HCT116 (cell line): ENCODE results near the gene MYBPC1. TPM values are rescaled to one million over a fixed set of nuclear protein-coding genes. Genes with fewer than 3 reads are reported as not detected.

Experiments
- ATAC-seq: fragments of 200-7000 bp; cut with Tn5 transposase; 2 replicates; pipeline ENCODE4 v1.9.1; 2020; ENCODE audit warnings: mild to moderate bottlenecking, moderate library complexity
- BruUV-seq: library from RNA; stranded (reverse); fragments of 400-500 nt; replicated peaks from 2 replicates; lab custom pipeline; 2021; lab: Mats Ljungman, UMichigan
- CTCF ChIA-PET: fragments of 300-600 bp; sonication (Branson Sonifier 250); formaldehyde crosslinking; loops from one replicate; lab custom pipeline; 2021; ENCODE audit warnings: antibody characterized with exemption; lab: Charles Lee
- POLR2A ChIA-PET: fragments of 300-600, 350-600 bp; sonication (Branson Sonifier 250); formaldehyde crosslinking; loops from one replicate; lab custom pipeline; 2021; ENCODE audit warnings: antibody characterized with exemption; lab: Charles Lee
- RAD21 ChIA-PET, 2 experiments: fragments of 300-600 bp; sonication (Branson Sonifier 250); formaldehyde crosslinking; loops; one replicate each; lab custom pipeline; 2023; ENCODE audit warnings: low total read pairs in 2 of 2; ENCODE audit not compliant: uncharacterized antibody in 2 of 2, unreplicated experiment in 2 of 2, low non-redundant PET in 1 of 2; lab: Charles Lee
- DNase-seq: peaks from one replicate; pipeline ENCODE4 v3.0.0-alpha.2; 2010; ENCODE audit warnings: low read depth, low spot score
- H2AFZ ChIP-seq: fragments of 200-600 bp; shearing (Covaris generic), sonication (generic); 2 replicates; pipeline ENCODE4 v1.6.1; 2017; ENCODE audit warnings: low read depth, mixed run types, mixed read lengths, antibody characterized with exemption, low read length; ENCODE audit not compliant: poor library complexity, severe bottlenecking
- H3K27ac ChIP-seq: 2 replicates; pipeline ENCODE4 v1.5.1; 2012; ENCODE audit warnings: low read depth, low read length
- H3K27me3 ChIP-seq: fragments of 200-600 bp; sonication (generic); 2 replicates; pipeline ENCODE4 v1.6.1; 2016; ENCODE audit warnings: mixed run types, low read length, mixed read lengths; ENCODE audit not compliant: insufficient read depth
- H3K36me3 ChIP-seq, 2 experiments: fragments of 200-500 bp in 1 of 2; fragments of 200-600 bp in 1 of 2; sonication (Bioruptor generic) in 1 of 2; sonication (generic) in 1 of 2; 2 replicates each; pipeline versions ENCODE4 v1.5.1 to v1.6.1; 2014 to 2016; ENCODE audit warnings: low read length in 2 of 2, inconsistent platforms in 1 of 2, mixed read lengths in 1 of 2, mixed run types in 1 of 2; ENCODE audit not compliant: insufficient read depth in 2 of 2, control insufficient read depth in 1 of 2
- H3K4me1 ChIP-seq, 2 experiments: fragments of 200-600 bp in 1 of 2; sonication (generic) in 1 of 2; 2 replicates each; pipeline versions ENCODE4 v1.5.1 to v1.6.1; 2012 to 2017; ENCODE audit warnings: low read length in 2 of 2, inconsistent platforms in 1 of 2, mild to moderate bottlenecking in 1 of 2, mixed read lengths in 1 of 2, mixed run types in 1 of 2, moderate library complexity in 1 of 2; ENCODE audit not compliant: insufficient read depth in 2 of 2, control insufficient read depth in 1 of 2
- H3K4me2 ChIP-seq: fragments of 200-600 bp; sonication (generic); 2 replicates; pipeline ENCODE4 v1.6.1; 2017; ENCODE audit warnings: mixed run types, low read length, mixed read lengths
- H3K4me3 ChIP-seq, 2 experiments: fragments of 200-600 bp in 1 of 2; sonication (generic) in 1 of 2; replicated peaks in 1 of 2; 2 replicates each; pipeline ENCODE4 v1.5.1; 2011 to 2016; ENCODE audit warnings: low read length in 2 of 2, control low read depth in 1 of 2, low read depth in 1 of 2, mild to moderate bottlenecking in 1 of 2, mixed read lengths in 1 of 2, mixed run types in 1 of 2
- H3K79me2 ChIP-seq: fragments of 200-600 bp; sonication (generic); 2 replicates; pipeline ENCODE4 v1.6.1; 2017; ENCODE audit warnings: mild to moderate bottlenecking, mixed run types, low read length, moderate library complexity, mixed read lengths; ENCODE audit not compliant: insufficient read depth
- H3K9ac ChIP-seq: fragments of 200-600 bp; sonication (generic); 2 replicates; pipeline ENCODE4 v1.6.1; 2016; ENCODE audit warnings: low read length, mixed read lengths
- H3K9me2 ChIP-seq: fragments of 200-600 bp; sonication (generic), shearing (Covaris generic); 2 replicates; pipeline ENCODE4 v1.6.1; 2017; ENCODE audit warnings: mixed run types, mild to moderate bottlenecking, moderate library complexity; ENCODE audit not compliant: insufficient read depth
- H3K9me3 ChIP-seq, 2 experiments: fragments of 200-500 bp in 1 of 2; fragments of 200-600 bp in 1 of 2; sonication (Bioruptor generic) in 1 of 2; sonication (generic) in 1 of 2; 2 replicates each; pipeline ENCODE4 v1.6.1; 2014 to 2017; ENCODE audit warnings: low read length in 2 of 2, mixed read lengths in 2 of 2, inconsistent platforms in 1 of 2, low read depth in 1 of 2, mild to moderate bottlenecking in 1 of 2, mixed run types in 1 of 2, moderate library complexity in 1 of 2; ENCODE audit not compliant: control insufficient read depth in 1 of 2, insufficient read depth in 1 of 2
- H4K20me1 ChIP-seq: fragments of 200-600 bp; sonication (generic), shearing (Covaris generic); 2 replicates; pipeline ENCODE4 v1.6.1; 2017; ENCODE audit warnings: mixed run types, mild to moderate bottlenecking, moderate library complexity; ENCODE audit not compliant: insufficient read depth
- CBX3 ChIP-seq: IDR thresholded peaks from 2 replicates; pipeline ENCODE4 v1.6.1; 2012; ENCODE audit warnings: low read depth
- CEBPB ChIP-seq: IDR thresholded peaks from 2 replicates; pipeline ENCODE4 v1.6.1; 2012; ENCODE audit warnings: low read depth
- EGR1 ChIP-seq: IDR thresholded peaks from 2 replicates; pipeline ENCODE4 v1.6.1; 2012; ENCODE audit warnings: low read depth
- EZH2 ChIP-seq: fragments of 200-600 bp; sonication (generic); IDR thresholded peaks from 2 replicates; pipeline ENCODE4 v1.6.1; 2017; ENCODE audit warnings: antibody characterized with exemption, mixed run types
- JUND ChIP-seq: IDR thresholded peaks from 2 replicates; pipeline ENCODE4 v1.6.1; 2012
- POLR2A ChIP-seq: IDR thresholded peaks from 2 replicates; pipeline ENCODE4 v1.7.0; 2011; ENCODE audit warnings: borderline replicate concordance; ENCODE audit not compliant: insufficient read depth, insufficient read length; ENCODE audit errors: extremely low read depth
- RAD21 ChIP-seq: IDR thresholded peaks from 2 replicates; pipeline ENCODE4 v1.6.1; 2012; ENCODE audit warnings: low read depth, mild to moderate bottlenecking
- SP1 ChIP-seq: IDR thresholded peaks from 2 replicates; pipeline ENCODE4 v1.6.1; 2012; ENCODE audit warnings: low read depth
- TCF7L2 ChIP-seq: IDR thresholded peaks from 2 replicates; pipeline ENCODE4 v1.7.0; 2011; ENCODE audit warnings: borderline replicate concordance, inconsistent platforms; ENCODE audit not compliant: insufficient read depth, insufficient read length; ENCODE audit errors: extremely low read depth
- ZNF274 ChIP-seq: fragments of 200-500 bp; sonication (Bioruptor generic); IDR thresholded peaks from 2 replicates; pipeline ENCODE4 v1.6.1; 2014; ENCODE audit warnings: mild to moderate bottlenecking, low read depth, low read length, inconsistent platforms
- intact Hi-C: fragments of 100-400 bp; cut with micrococcal nuclease; formaldehyde crosslinking; loops from 2 replicates; pipeline ENCODE4 v1.10.0; 2022
- total RNA-seq: library from RNA; stranded (reverse); gene quantifications from one replicate; pipeline ENCODE4 v1.2.1, GENCODE V29; 2021; ENCODE audit not compliant: unreplicated experiment
- TF ChIP-seq, protein P1 (sequence below), 3 experiments: fragments of 200-600 bp in 1 of 3; sonication (generic) in 1 of 3; IDR thresholded peaks in 2 of 3; conservative IDR thresholded peaks in 1 of 3; 2 replicates each; pipeline ENCODE4 v1.5.1; 2012 to 2017; ENCODE audit warnings: low read depth in 2 of 3, low read length in 2 of 3, antibody characterized with exemption in 1 of 3, borderline replicate concordance in 1 of 3, control low read depth in 1 of 3, mild to moderate bottlenecking in 1 of 3, mixed read lengths in 1 of 3, mixed run types in 1 of 3, moderate library complexity in 1 of 3; ENCODE audit not compliant: insufficient read depth in 1 of 3
- TF ChIP-seq, protein P2 (sequence below): IDR thresholded peaks from 2 replicates; pipeline ENCODE4 v1.6.1; 2012; ENCODE audit warnings: low read depth
- TF ChIP-seq, protein P3 (sequence below): IDR thresholded peaks from 2 replicates; pipeline ENCODE4 v1.6.1; 2011; ENCODE audit warnings: mild to moderate bottlenecking, low read length, moderate library complexity; ENCODE audit not compliant: insufficient replicate concordance; ENCODE audit errors: extremely low read depth
- TF ChIP-seq, protein P4 (sequence below): IDR thresholded peaks from 2 replicates; pipeline ENCODE4 v1.6.1; 2012
- TF ChIP-seq, protein P5 (sequence below): IDR thresholded peaks from 2 replicates; pipeline ENCODE4 v1.6.1; 2012

Gene MYBPC1
- total RNA-seq, 1 experiment from 2014 or later, result not detected

DNA sequence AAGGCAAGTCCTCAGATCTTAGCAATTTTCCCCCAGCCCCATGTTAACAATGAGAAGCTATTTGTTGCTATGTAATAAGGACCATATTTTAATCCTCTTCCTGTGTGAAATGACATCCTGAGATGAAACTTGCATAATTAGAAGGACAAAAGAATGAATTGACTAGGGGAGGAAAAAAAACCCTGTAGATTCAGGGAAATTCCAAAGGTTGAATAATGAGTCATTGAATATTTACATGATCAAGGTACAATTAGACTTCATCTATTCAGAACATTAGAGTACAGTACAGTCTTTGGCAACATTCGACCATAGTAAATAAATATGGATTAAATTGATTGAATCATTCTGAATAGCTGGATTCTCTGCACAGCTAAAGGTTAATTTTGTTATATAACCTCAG is 9.4 kb downstream of the MYBPC1 start:
- ChIA-PET RAD21 (no interaction called here), CTCF (no interaction called here), POLR2A (no interaction called here)
- H2AFZ ChIP-seq, result no peak overlapping the region
- H3K27me3 ChIP-seq, result no peaks in the 10 kb centered on the region
- H3K79me2 ChIP-seq, result no peaks in the 10 kb centered on the region
- DNase-seq (no peak), ATAC-seq (no peak)
- H3K4me1 ChIP-seq, result peaks cover 0 to 3% of the 10 kb centered on the region in 2 experiments; a peak in 1 of 4 replicates
- no TSS peak for BruUV-seq
- H3K9me2 ChIP-seq, result no peaks in the 10 kb centered on the region
- no peak overlapping the region for H3K27ac ChIP-seq
- H3K4me2 ChIP-seq, result no peak overlapping the region
- H4K20me1 ChIP-seq, result no peaks in the 10 kb centered on the region
- no peak overlapping the region for H3K4me3 ChIP-seq
- H3K9ac ChIP-seq, result no peak overlapping the region
- intact Hi-C loops, result no loop called here
- no peaks in the 10 kb centered on the region for H3K36me3 ChIP-seq
- TF ChIP-seq, protein P1, sequence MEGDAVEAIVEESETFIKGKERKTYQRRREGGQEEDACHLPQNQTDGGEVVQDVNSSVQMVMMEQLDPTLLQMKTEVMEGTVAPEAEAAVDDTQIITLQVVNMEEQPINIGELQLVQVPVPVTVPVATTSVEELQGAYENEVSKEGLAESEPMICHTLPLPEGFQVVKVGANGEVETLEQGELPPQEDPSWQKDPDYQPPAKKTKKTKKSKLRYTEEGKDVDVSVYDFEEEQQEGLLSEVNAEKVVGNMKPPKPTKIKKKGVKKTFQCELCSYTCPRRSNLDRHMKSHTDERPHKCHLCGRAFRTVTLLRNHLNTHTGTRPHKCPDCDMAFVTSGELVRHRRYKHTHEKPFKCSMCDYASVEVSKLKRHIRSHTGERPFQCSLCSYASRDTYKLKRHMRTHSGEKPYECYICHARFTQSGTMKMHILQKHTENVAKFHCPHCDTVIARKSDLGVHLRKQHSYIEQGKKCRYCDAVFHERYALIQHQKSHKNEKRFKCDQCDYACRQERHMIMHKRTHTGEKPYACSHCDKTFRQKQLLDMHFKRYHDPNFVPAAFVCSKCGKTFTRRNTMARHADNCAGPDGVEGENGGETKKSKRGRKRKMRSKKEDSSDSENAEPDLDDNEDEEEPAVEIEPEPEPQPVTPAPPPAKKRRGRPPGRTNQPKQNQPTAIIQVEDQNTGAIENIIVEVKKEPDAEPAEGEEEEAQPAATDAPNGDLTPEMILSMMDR (IDR thresholded peaks at IDR 0.05 in 2 of 3, conservative IDR thresholded peaks at IDR 0.05 in 1 of 3; ENCODE audit: borderline replicate concordance in 1 of 3, insufficient read depth in 1 of 3, low read depth in 2 of 3, low read length in 2 of 3), result no peak
- TF ChIP-seq CEBPB, result no peak
- TF ChIP-seq, protein P2, sequence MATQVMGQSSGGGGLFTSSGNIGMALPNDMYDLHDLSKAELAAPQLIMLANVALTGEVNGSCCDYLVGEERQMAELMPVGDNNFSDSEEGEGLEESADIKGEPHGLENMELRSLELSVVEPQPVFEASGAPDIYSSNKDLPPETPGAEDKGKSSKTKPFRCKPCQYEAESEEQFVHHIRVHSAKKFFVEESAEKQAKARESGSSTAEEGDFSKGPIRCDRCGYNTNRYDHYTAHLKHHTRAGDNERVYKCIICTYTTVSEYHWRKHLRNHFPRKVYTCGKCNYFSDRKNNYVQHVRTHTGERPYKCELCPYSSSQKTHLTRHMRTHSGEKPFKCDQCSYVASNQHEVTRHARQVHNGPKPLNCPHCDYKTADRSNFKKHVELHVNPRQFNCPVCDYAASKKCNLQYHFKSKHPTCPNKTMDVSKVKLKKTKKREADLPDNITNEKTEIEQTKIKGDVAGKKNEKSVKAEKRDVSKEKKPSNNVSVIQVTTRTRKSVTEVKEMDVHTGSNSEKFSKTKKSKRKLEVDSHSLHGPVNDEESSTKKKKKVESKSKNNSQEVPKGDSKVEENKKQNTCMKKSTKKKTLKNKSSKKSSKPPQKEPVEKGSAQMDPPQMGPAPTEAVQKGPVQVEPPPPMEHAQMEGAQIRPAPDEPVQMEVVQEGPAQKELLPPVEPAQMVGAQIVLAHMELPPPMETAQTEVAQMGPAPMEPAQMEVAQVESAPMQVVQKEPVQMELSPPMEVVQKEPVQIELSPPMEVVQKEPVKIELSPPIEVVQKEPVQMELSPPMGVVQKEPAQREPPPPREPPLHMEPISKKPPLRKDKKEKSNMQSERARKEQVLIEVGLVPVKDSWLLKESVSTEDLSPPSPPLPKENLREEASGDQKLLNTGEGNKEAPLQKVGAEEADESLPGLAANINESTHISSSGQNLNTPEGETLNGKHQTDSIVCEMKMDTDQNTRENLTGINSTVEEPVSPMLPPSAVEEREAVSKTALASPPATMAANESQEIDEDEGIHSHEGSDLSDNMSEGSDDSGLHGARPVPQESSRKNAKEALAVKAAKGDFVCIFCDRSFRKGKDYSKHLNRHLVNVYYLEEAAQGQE, result no peak
- TF ChIP-seq, protein P3, sequence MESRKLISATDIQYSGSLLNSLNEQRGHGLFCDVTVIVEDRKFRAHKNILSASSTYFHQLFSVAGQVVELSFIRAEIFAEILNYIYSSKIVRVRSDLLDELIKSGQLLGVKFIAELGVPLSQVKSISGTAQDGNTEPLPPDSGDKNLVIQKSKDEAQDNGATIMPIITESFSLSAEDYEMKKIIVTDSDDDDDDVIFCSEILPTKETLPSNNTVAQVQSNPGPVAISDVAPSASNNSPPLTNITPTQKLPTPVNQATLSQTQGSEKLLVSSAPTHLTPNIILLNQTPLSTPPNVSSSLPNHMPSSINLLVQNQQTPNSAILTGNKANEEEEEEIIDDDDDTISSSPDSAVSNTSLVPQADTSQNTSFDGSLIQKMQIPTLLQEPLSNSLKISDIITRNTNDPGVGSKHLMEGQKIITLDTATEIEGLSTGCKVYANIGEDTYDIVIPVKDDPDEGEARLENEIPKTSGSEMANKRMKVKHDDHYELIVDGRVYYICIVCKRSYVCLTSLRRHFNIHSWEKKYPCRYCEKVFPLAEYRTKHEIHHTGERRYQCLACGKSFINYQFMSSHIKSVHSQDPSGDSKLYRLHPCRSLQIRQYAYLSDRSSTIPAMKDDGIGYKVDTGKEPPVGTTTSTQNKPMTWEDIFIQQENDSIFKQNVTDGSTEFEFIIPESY, result no peak
- TF ChIP-seq SP1, result no peak
- TF ChIP-seq TCF7L2, result no peak
- no peak for TF ChIP-seq CBX3
- TF ChIP-seq POLR2A, result no peak
- no peak for TF ChIP-seq EGR1
- TF ChIP-seq RAD21, result no peak
- TF ChIP-seq EZH2, result no peak
- TF ChIP-seq, protein P4, sequence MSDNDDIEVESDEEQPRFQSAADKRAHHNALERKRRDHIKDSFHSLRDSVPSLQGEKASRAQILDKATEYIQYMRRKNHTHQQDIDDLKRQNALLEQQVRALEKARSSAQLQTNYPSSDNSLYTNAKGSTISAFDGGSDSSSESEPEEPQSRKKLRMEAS, result no peak
- TF ChIP-seq, protein P5, sequence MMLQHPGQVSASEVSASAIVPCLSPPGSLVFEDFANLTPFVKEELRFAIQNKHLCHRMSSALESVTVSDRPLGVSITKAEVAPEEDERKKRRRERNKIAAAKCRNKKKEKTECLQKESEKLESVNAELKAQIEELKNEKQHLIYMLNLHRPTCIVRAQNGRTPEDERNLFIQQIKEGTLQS, result no peak
- no peak for TF ChIP-seq ZNF274
- no peak for TF ChIP-seq JUND
- H3K9me3 ChIP-seq, result no peaks in the 10 kb centered on the region
